Neural progenitor cell (in vitro differentiated cells): ENCODE results near the gene IP6K1. TPM values are rescaled to one million over a fixed set of nuclear protein-coding genes. Genes with fewer than 3 reads are reported as not detected.

Experiments
- DNase-seq: peaks from one replicate; pipeline ENCODE4 v3.0.0-alpha.2; 2016; ENCODE audit warnings: low spot score
- H2AFZ ChIP-seq: fragments of 200-600 bp; sonication (generic); replicated peaks from 2 replicates; pipeline ENCODE4 v1.6.1; 2016; ENCODE audit warnings: antibody characterized with exemption
- H3F3A ChIP-seq: fragments of 200-600 bp; sonication (generic); 2 replicates; pipeline ENCODE4 v1.6.1; 2016; ENCODE audit warnings: antibody characterized with exemption, low read depth
- H3K27ac ChIP-seq: fragments of 200-600 bp; sonication (generic); 2 replicates; pipeline ENCODE4 v1.5.1; 2016; ENCODE audit warnings: mild to moderate bottlenecking
- H3K27me3 ChIP-seq: fragments of 200-600 bp; sonication (generic); 2 replicates; pipeline ENCODE4 v1.6.1; 2016; ENCODE audit warnings: mild to moderate bottlenecking, moderate library complexity
- H3K36me3 ChIP-seq: fragments of 200-600 bp; sonication (generic); 2 replicates; pipeline ENCODE4 v1.5.1; 2016
- H3K4me1 ChIP-seq: fragments of 200-600 bp; sonication (generic); 2 replicates; pipeline ENCODE4 v1.6.1; 2016; ENCODE audit warnings: mixed run types
- H3K4me2 ChIP-seq: fragments of 200-600 bp; sonication (generic); 2 replicates; pipeline ENCODE4 v1.6.1; 2016
- H3K4me3 ChIP-seq: fragments of 200-600 bp; sonication (generic); 2 replicates; pipeline ENCODE4 v1.5.1; 2016
- H3K79me2 ChIP-seq: fragments of 200-600 bp; sonication (generic); 2 replicates; pipeline ENCODE4 v1.6.1; 2016; ENCODE audit warnings: low read depth
- H3K9ac ChIP-seq: fragments of 200-600 bp; sonication (generic); 2 replicates; pipeline ENCODE4 v1.6.1; 2016
- H3K9me3 ChIP-seq: fragments of 200-600 bp; sonication (generic); 2 replicates; pipeline ENCODE4 v1.5.1; 2016; ENCODE audit warnings: low read depth
- H4K20me1 ChIP-seq: fragments of 200-600 bp; sonication (generic); 2 replicates; pipeline ENCODE4 v1.6.1; 2016; ENCODE audit warnings: low read depth
- H3K27ac Mint-ChIP-seq: 3 replicates; pipeline ENCODE4 v1.8.0; 2021; ENCODE audit warnings: mixed read lengths
- H3K27me3 Mint-ChIP-seq: 2 replicates; pipeline ENCODE4 v1.8.0; 2022; ENCODE audit warnings: low read depth, mild to moderate bottlenecking, inconsistent platforms, moderate library complexity, mixed read lengths; ENCODE audit not compliant: insufficient read depth
- H3K36me3 Mint-ChIP-seq: 3 replicates; pipeline ENCODE4 v1.8.0; 2021; ENCODE audit warnings: mixed read lengths
- H3K4me1 Mint-ChIP-seq: 3 replicates; pipeline ENCODE4 v1.8.0; 2021; ENCODE audit warnings: mixed read lengths
- H3K4me3 Mint-ChIP-seq: 3 replicates; pipeline ENCODE4 v1.8.0; 2021; ENCODE audit warnings: mild to moderate bottlenecking, moderate library complexity, mixed read lengths
- H3K9me3 Mint-ChIP-seq: 3 replicates; pipeline ENCODE4 v1.8.0; 2020; ENCODE audit warnings: mixed read lengths
- EZH2 ChIP-seq: fragments of 200-600 bp; sonication (generic); IDR thresholded peaks from 2 replicates; pipeline ENCODE4 v1.6.1; 2017; ENCODE audit warnings: antibody characterized with exemption, mild to moderate bottlenecking, moderate library complexity
- EZH2phosphoT487 ChIP-seq: fragments of 200-600 bp; sonication (generic); IDR thresholded peaks from 2 replicates; pipeline ENCODE4 v1.6.1; 2017; ENCODE audit warnings: antibody characterized with exemption
- total RNA-seq: library from RNA; depleted of rRNA; stranded (reverse); fragments of >200 nt; gene quantifications from 2 replicates; pipeline ENCODE4 v1.2.3, GENCODE V29; 2015; ENCODE audit warnings: low replicate concordance
- TF ChIP-seq, protein P1 (sequence below): fragments of 200-600 bp; sonication (generic); IDR thresholded peaks from 2 replicates; pipeline ENCODE4 v1.5.1; 2017; ENCODE audit warnings: antibody characterized with exemption, mild to moderate bottlenecking

IP6K1 gene
- total RNA-seq, 1 donor from 2014 or later, result 26.3 TPM

DNA sequence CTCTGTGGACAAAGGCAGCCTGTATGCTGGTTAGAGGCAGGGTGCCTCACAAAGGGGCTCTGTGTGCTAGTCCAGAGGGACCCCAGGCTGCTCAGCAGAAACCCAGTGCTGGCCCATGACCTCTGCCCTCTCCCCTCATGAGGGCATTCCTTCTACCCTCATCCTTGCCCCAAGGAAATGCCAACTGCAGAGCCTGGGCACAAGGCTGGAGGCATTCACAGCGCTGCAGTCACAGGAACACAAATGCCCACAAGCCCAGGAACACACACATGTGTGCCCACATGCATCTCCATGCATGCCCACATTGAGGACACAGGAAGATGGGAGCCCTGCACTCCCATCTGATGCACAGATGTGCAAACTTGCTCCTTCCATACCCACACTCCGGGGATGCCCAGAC, 20.5 kb upstream of the IP6K1 start:
- TF ChIP-seq EZH2 (no peak), EZH2phosphoT487 (no peak)
- TF ChIP-seq, protein P1, sequence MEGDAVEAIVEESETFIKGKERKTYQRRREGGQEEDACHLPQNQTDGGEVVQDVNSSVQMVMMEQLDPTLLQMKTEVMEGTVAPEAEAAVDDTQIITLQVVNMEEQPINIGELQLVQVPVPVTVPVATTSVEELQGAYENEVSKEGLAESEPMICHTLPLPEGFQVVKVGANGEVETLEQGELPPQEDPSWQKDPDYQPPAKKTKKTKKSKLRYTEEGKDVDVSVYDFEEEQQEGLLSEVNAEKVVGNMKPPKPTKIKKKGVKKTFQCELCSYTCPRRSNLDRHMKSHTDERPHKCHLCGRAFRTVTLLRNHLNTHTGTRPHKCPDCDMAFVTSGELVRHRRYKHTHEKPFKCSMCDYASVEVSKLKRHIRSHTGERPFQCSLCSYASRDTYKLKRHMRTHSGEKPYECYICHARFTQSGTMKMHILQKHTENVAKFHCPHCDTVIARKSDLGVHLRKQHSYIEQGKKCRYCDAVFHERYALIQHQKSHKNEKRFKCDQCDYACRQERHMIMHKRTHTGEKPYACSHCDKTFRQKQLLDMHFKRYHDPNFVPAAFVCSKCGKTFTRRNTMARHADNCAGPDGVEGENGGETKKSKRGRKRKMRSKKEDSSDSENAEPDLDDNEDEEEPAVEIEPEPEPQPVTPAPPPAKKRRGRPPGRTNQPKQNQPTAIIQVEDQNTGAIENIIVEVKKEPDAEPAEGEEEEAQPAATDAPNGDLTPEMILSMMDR, result no peak
- H2AFZ ChIP-seq, result no peak overlapping the region

DNA sequence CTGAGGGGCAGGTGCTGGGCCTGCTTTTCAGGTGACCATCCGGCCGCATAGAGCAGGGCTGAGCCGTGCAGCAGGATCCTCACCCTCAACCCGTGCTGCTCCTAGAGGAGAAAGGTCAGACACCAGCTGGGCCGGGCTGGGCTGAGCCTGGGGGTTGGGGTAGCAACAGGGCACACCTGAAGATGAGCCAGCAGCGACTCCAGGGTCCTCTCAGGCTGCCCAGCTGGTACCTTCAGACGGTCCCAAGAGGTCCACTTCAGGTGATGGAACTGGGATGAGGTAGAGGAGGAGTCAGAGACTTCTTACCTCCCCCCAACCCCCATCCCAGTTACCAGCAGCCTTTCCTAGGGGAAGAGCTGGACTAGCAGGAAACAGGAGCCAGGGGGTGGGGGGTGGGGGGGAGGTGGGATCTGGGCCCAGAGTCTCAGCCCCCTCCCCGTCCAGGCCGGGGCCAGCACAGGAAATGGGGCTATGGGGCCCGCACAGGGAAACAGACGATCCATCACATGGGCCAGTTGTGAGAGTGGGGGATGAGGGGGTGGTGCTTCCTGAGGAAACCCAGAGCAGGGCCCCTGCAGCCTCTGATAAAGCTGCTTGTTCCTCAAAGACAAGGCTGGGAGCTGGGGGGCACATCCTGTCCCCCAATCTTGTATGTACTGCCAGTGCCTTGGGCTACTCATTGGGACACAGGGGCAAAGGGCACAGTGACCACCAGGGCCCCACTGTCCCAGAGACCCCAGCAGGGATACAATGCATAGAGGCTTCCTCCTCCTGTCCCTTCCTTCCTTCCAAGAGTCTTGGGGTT, 19.8 kb upstream of the IP6K1 start:
- Histone ChIP-seq H3K9ac (no peak overlapping the region), H3K27me3 (peaks cover 37% of the 10 kb centered on the region), H3K4me2 (no peak overlapping the region), H3K27ac (no peak overlapping the region), H4K20me1 (peaks cover 3% of the 10 kb centered on the region), H3K4me3 (no peak overlapping the region), H2AFZ (no peak overlapping the region), H3F3A (peaks cover 18% of the 10 kb centered on the region), H3K79me2 (no peaks in the 10 kb centered on the region), H3K9me3 (no peaks in the 10 kb centered on the region), H3K36me3 (no peaks in the 10 kb centered on the region), H3K4me1 (peaks cover 22% of the 10 kb centered on the region)
- TF ChIP-seq EZH2phosphoT487, result no peak
- TF ChIP-seq EZH2, result no peak
- TF ChIP-seq, protein P1, result no peak
- Mint-ChIP-seq H3K4me3 (no peak overlapping the region), H3K27ac (no peak overlapping the region), H3K9me3 (no peaks in the 10 kb centered on the region), H3K36me3 (no peaks in the 10 kb centered on the region), H3K27me3 (peaks cover 22% of the 10 kb centered on the region), H3K4me1 (peaks cover 18% of the 10 kb centered on the region)
- no peak for DNase-seq

More for the DNA sequence above, 20.5 kb upstream of the IP6K1 start:
- no peak overlapping the region for H3K4me3 Mint-ChIP-seq
- H3K36me3 ChIP-seq, result no peaks in the 10 kb centered on the region
- H3K27ac ChIP-seq, result no peak overlapping the region
- no peak overlapping the region for H3K4me2 ChIP-seq
- peak overlapping the region; percentile 50 for H3K27ac Mint-ChIP-seq
- no peaks in the 10 kb centered on the region for H3K9me3 Mint-ChIP-seq
- H3K27me3 ChIP-seq, result peaks cover 30% of the 10 kb centered on the region
- no peak for DNase-seq
- no peak overlapping the region for H3K4me3 ChIP-seq
- H3K79me2 ChIP-seq, result no peaks in the 10 kb centered on the region
- peaks cover 3% of the 10 kb centered on the region for H4K20me1 ChIP-seq
- peaks cover 14% of the 10 kb centered on the region for H3K27me3 Mint-ChIP-seq
- no peaks in the 10 kb centered on the region for H3K36me3 Mint-ChIP-seq
- H3F3A ChIP-seq, result peaks cover 11% of the 10 kb centered on the region
- peaks cover 15% of the 10 kb centered on the region for H3K4me1 ChIP-seq
- H3K9me3 ChIP-seq, result no peaks in the 10 kb centered on the region
- no peak overlapping the region for H3K9ac ChIP-seq
- peaks cover 18% of the 10 kb centered on the region for H3K4me1 Mint-ChIP-seq

DNA sequence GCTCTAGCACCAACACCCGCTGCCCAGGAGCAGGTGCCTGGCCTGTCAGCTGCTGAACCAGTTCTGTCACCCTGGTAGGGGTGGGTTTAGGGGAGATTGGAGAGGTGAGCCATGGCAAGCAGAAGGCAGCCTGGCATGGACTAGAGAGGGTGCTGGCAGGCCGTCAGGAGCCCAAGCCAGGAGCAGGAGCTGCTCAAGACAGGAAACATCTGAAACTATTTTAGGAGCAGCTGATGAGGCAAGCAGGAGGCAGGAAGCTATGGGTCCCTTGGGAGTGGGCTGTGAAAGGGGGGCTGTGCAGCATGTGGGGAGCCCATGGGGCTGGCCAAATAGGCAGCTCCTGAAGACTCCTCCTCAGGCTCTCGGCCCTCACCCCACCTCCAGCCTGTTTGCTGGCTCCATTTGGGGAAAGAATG, 19.0 kb upstream of the IP6K1 start:
- no peak overlapping the region for H3K9ac ChIP-seq
- H2AFZ ChIP-seq, result no peak overlapping the region
- no peaks in the 10 kb centered on the region for H3K36me3 ChIP-seq
- peaks cover 22% of the 10 kb centered on the region for H3K4me1 ChIP-seq
- peaks cover 3% of the 10 kb centered on the region for H4K20me1 ChIP-seq
- no peak overlapping the region for H3K4me3 ChIP-seq
- H3K4me3 Mint-ChIP-seq, result peak overlapping the region; percentile 51
- no peak overlapping the region for H3K4me2 ChIP-seq
- DNase-seq, result no peak
- H3K36me3 Mint-ChIP-seq, result no peaks in the 10 kb centered on the region
- H3K27ac Mint-ChIP-seq, result no peak overlapping the region
- peaks cover 18% of the 10 kb centered on the region for H3K4me1 Mint-ChIP-seq
- H3K27me3 ChIP-seq, result peaks cover 40% of the 10 kb centered on the region
- no peaks in the 10 kb centered on the region for H3K9me3 ChIP-seq
- H3K79me2 ChIP-seq, result no peaks in the 10 kb centered on the region
- no peak overlapping the region for H3K27ac ChIP-seq
- H3K27me3 Mint-ChIP-seq, result peaks cover 24% of the 10 kb centered on the region
- H3F3A ChIP-seq, result peaks cover 18% of the 10 kb centered on the region
- H3K9me3 Mint-ChIP-seq, result no peaks in the 10 kb centered on the region
- TF ChIP-seq EZH2phosphoT487 (no peak), EZH2 (no peak)
- TF ChIP-seq, protein P1, result no peak
